ENCODE data around the gene GOT1. TPM values are rescaled to one million over a fixed set of nuclear protein-coding genes. Genes with fewer than 3 reads are reported as not detected.

Gene GOT1
- total RNA-seq, 4 donors from 2014 or later = 91.4 to 215 (median 135) TPM

DNA sequence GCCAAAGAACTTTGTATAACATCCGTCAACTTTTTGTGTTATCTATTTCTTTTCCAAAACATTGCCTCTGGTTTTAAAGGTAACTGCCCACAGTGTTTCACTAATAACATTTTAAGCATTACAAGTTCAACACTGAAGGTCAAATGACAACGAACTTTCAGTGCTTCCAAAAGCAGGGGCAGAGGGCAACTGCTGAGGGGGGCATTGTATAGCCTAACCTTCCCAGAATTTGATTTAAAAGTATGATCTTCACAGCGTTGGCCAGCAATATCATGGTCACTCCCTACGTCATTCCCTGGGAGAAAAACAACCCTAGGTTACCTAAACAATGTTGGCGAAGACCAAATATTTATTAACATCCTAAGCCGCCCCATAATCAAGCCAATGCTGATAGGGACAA is 2.5 kb upstream of the GOT1 start:
- intact Hi-C loops (cut with DNase I; ENCODE audit: low total_unique reads) = loop anchor here (1.0 to 10.0 kb wide), 6 partner anchors 41 to 1936 kb away; partner anchors contain the start of genes HIF1AN, MMS19 and UBTD1

DNA sequence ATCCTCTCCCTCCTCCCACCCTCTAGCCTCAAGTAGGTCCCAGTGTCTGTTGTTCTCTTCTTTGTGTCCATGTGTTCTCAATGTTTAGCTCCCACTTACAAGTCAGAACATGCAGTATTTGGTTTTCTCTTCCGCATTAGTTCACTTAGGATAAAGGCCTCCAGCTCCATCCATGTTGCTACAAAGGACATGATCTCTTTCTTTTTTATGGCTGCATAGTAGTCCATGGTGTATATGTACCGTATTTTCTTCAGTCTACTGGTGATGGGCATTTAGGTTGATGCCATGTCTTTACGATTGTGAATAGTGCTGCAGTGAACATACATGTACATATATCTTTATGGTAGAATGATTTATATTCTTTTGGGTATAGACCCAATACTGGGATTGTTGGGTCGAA is 1.6 kb upstream of the GOT1 start:
- intact Hi-C loops (cut with DNase I; ENCODE audit: low total_unique reads) = loop anchor here (5.0 to 10.0 kb wide), 5 partner anchors 280 to 1935 kb away; partner anchors contain the start of genes HIF1AN, MMS19 and UBTD1
- Histone ChIP-seq H3K9me3 (no peaks in the 10 kb centered on the region), H3K4me1 (peaks cover 76% of the 10 kb centered on the region in 2 donors), H3K36me3 (no peaks in the 10 kb centered on the region), H3K4me3 (peak overlapping the region in 3 of 4 donors; percentile 81 to 94 (median 94)), H3K27ac (peak overlapping the region; percentile 96 to 99 (median 98)), H3K27me3 (no peaks in the 10 kb centered on the region)
- DNase-seq (no peak), ATAC-seq (no peak)
- in situ Hi-C loops (cut with MboI; ENCODE audit: low sequenced_read_pairs in 4 of 4) = loop anchor here in 3 of 4 donors (5.0 to 25.0 kb wide), 4 partner anchors 183 to 303 kb away; partner anchors contain the start of genes COX15 (in 1 of the 3) and CUTC (in 1 of the 3)
- TF ChIP-seq POLR2A (IDR thresholded peaks at IDR 0.05) = no peak
- TF ChIP-seq CTCF (IDR thresholded peaks at IDR 0.05 in 4 of 5, conservative IDR thresholded peaks at IDR 0.05 in 1 of 5) = no peak

More for the DNA sequence above, 2.5 kb upstream of the GOT1 start:
- no peak overlapping the region for H3K4me3 ChIP-seq
- TF ChIP-seq CTCF (IDR thresholded peaks at IDR 0.05 in 4 of 5, conservative IDR thresholded peaks at IDR 0.05 in 1 of 5) (no peak), POLR2A (IDR thresholded peaks at IDR 0.05) (no peak)
- H3K9me3 ChIP-seq = no peaks in the 10 kb centered on the region
- peaks cover 0 to 4% of the 10 kb centered on the region in 2 donors for H3K36me3 ChIP-seq
- peaks cover 72 to 76% of the 10 kb centered on the region in 2 donors for H3K4me1 ChIP-seq
- in situ Hi-C loops (cut with MboI; ENCODE audit: low sequenced_read_pairs in 4 of 4) = loop anchor here in 3 of 4 donors (5.0 to 25.0 kb wide), 4 partner anchors 182 to 302 kb away; partner anchors contain the start of genes COX15 (in 1 of the 3) and CUTC (in 1 of the 3)
- no peaks in the 10 kb centered on the region for H3K27me3 ChIP-seq
- DNase-seq (no peak), ATAC-seq (no peak)
- peak overlapping the region; percentile 96 to 99 (median 98) for H3K27ac ChIP-seq

DNA sequence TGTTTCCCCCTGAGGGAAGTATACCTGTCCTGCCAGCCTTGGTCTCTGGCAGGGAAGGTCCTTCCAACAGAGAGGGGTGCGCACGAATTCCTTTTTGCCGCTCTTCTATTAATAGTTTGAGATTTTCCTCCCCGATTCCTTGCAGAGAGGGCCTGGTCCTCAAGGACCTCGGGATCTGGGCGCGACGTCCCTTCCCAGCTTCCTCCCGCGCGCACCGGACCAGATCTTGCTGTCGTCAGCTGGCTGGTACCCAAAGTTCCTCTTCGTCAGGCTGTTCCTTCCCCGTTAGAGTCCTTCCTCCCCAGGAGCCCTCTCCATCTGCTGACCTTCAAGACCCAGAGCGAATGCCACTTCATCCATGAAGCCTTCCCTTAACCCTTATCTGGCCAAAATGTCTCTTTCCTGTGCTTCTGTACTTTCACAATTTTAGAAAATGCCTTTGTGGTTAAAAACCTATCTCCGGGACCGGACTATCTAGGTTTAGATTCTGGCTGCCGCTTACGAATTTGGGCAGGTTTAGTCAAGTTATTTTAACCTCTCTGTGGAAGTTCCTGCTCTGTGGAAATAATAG is 851 bp upstream of the GOT1 start:
- DNase-seq = peak; percentile 75 to 88
- ATAC-seq = peak; percentile 50 to 67
- H3K27ac ChIP-seq = peak overlapping the region; percentile 96 to 99 (median 98)
- H3K4me1 ChIP-seq = peaks cover 75 to 76% of the 10 kb centered on the region in 2 donors
- peak overlapping the region; percentile 81 to 97 (median 94) for H3K4me3 ChIP-seq
- intact Hi-C loops (cut with DNase I; ENCODE audit: low total_unique reads) (loop anchor here (2.0 to 10.0 kb wide), 6 partner anchors 281 to 1934 kb away; partner anchors contain the start of genes COX15, CUTC, HIF1AN and MMS19), in situ Hi-C loops (cut with MboI; ENCODE audit: low sequenced_read_pairs in 4 of 4) (loop anchor here in 3 of 4 donors (5.0 to 25.0 kb wide), 4 partner anchors 184 to 304 kb away; partner anchors contain the start of genes COX15 (in 1 of the 3) and CUTC (in 1 of the 3))
- no peaks in the 10 kb centered on the region for H3K27me3 ChIP-seq
- H3K9me3 ChIP-seq = no peaks in the 10 kb centered on the region
- no peaks in the 10 kb centered on the region for H3K36me3 ChIP-seq
- TF ChIP-seq CTCF (IDR thresholded peaks at IDR 0.05 in 4 of 5, conservative IDR thresholded peaks at IDR 0.05 in 1 of 5) = no peak
- no peak for TF ChIP-seq POLR2A (IDR thresholded peaks at IDR 0.05)

- Histone ChIP-seq H3K4me1 (peaks cover 74 to 79% of the 10 kb centered on the region in 2 donors), H3K36me3 (no peaks in the 10 kb centered on the region), H3K27me3 (no peaks in the 10 kb centered on the region), H3K27ac (peak overlapping the region; percentile 92 to 99 (median 98)), H3K4me3 (peak overlapping the region; percentile 80 to 97 (median 94)), H3K9me3 (no peaks in the 10 kb centered on the region)
- peak in 1 of 2 donors; percentile 2 for ATAC-seq
- TF ChIP-seq POLR2A (IDR thresholded peaks at IDR 0.05) (no peak), CTCF (IDR thresholded peaks at IDR 0.05 in 4 of 5, conservative IDR thresholded peaks at IDR 0.05 in 1 of 5) (no peak)
- intact Hi-C loops (cut with DNase I; ENCODE audit: low total_unique reads) (loop anchor here (1.0 to 10.0 kb wide), 7 partner anchors 191 to 1933 kb away; partner anchors contain the start of genes COX15, CUTC, HIF1AN and MMS19), in situ Hi-C loops (cut with MboI; ENCODE audit: low sequenced_read_pairs in 4 of 4) (loop anchor here in 3 of 4 donors (5.0 to 25.0 kb wide), 4 partner anchors 185 to 305 kb away; partner anchors contain the start of genes COX15 (in 1 of the 3) and CUTC (in 1 of the 3))
- peak in 1 of 2 donors; percentile 8 for DNase-seq
Observed at GRCh38 chr10:99430116-99430450, 341 bp downstream of the GOT1 start.

All from gastrocnemius medialis (tissue), 4 donors.